BJ (cell line): Measurements from ENCODE around the gene SEZ6. TPM values are rescaled to one million over a fixed set of nuclear protein-coding genes. Genes with fewer than 3 reads are reported as not detected.

Experiments used
- CTCF ChIA-PET: fragments of 350-600 bp; formaldehyde crosslinking; extraction: SDS; loops from one replicate; lab custom pipeline; 2021; ENCODE audit warnings: antibody characterized with exemption, inconsistent platforms; lab: Yijun Ruan, JAX
- POLR2A ChIA-PET: fragments of 300-600 bp; sonication (Branson Sonifier 250); formaldehyde crosslinking; extraction: SDS; loops from one replicate; lab custom pipeline; 2021; ENCODE audit warnings: antibody characterized with exemption; lab: Charles Lee
- DNase-seq: peaks from one replicate; pipeline ENCODE4 v3.0.0-alpha.2; 2011; ENCODE audit warnings: low read depth
- H3K27me3 ChIP-seq: 2 replicates; pipeline ENCODE4 v1.6.0; 2011; ENCODE audit warnings: low read length; ENCODE audit not compliant: control insufficient read depth, insufficient read depth
- H3K36me3 ChIP-seq: 2 replicates; pipeline ENCODE4 v1.5.1; 2011; ENCODE audit warnings: low read length; ENCODE audit not compliant: control insufficient read depth, insufficient read depth
- H3K4me3 ChIP-seq: 2 replicates; pipeline ENCODE4 v1.5.1; 2011; ENCODE audit warnings: low read depth, mild to moderate bottlenecking, control low read depth, low read length
- CTCF ChIP-seq: IDR thresholded peaks from 2 replicates; pipeline ENCODE4 v1.5.1; 2011; ENCODE audit warnings: low read depth, mild to moderate bottlenecking, control low read depth, inconsistent platforms, low read length, moderate library complexity; ENCODE audit not compliant: insufficient read depth
- polyA plus RNA-seq: library from polyadenylated mRNA; depleted of rRNA; stranded (reverse); fragments of >200 nt; gene quantifications from 2 replicates; pipeline ENCODE4 v1.2.3, GENCODE V29; 2011

SEZ6 gene
- polyA plus RNA-seq, 1 experiment, result not detected

- Histone ChIP-seq H3K36me3 (no peaks in the 10 kb centered on the region), H3K4me3 (no peak overlapping the region), H3K27me3 (no peaks in the 10 kb centered on the region)
- POLR2A ChIA-PET, result no interaction called here
- DNase-seq, result no peak
- TF ChIP-seq CTCF, result no peak
- CTCF ChIA-PET, result interaction anchor here (2.5 to 10.0 kb wide), 2 partner anchors 156 to 232 kb away, joined by 8 to 432 read pairs; partner anchors contain the start of gene TLCD1
Measured at GRCh38 chr17:28958820-28959455, 46.9 kb downstream of the SEZ6 start.

GRCh38 chr17:28957992-28958355 is 47.9 kb downstream of the SEZ6 start:
- ChIA-PET CTCF (interaction anchor here (2.5 to 10.0 kb wide), 2 partner anchors 157 to 231 kb away, joined by 8 to 432 read pairs; partner anchors contain the start of gene TLCD1), POLR2A (no interaction called here)

GRCh38 chr17:28957277-28957991 is 48.4 kb downstream of the SEZ6 start:
- Histone ChIP-seq H3K27me3 (no peaks in the 10 kb centered on the region), H3K36me3 (no peaks in the 10 kb centered on the region), H3K4me3 (no peak overlapping the region)
- no peak for DNase-seq
- POLR2A ChIA-PET, result no interaction called here
- no peak for TF ChIP-seq CTCF
- CTCF ChIA-PET, result interaction anchor here (1.0 to 10.0 kb wide), 4 partner anchors 6 to 231 kb away, joined by 4 to 432 read pairs (median 50); partner anchors contain the start of gene TLCD1

More at GRCh38 chr17:28957992-28958355, 47.9 kb downstream of the SEZ6 start:
- H3K4me3 ChIP-seq, result no peak overlapping the region
- TF ChIP-seq CTCF, result no peak
- H3K36me3 ChIP-seq, result no peaks in the 10 kb centered on the region
- no peak for DNase-seq
- H3K27me3 ChIP-seq, result no peaks in the 10 kb centered on the region

GRCh38 chr17:28956861-28957260 is 49.0 kb downstream of the SEZ6 start:
- no peak overlapping the region for H3K4me3 ChIP-seq
- H3K27me3 ChIP-seq, result no peaks in the 10 kb centered on the region
- H3K36me3 ChIP-seq, result no peaks in the 10 kb centered on the region
- DNase-seq, result no peak
- no peak for TF ChIP-seq CTCF
- CTCF ChIA-PET, result interaction anchor here (1.0 to 10.0 kb wide), 4 partner anchors 7 to 230 kb away, joined by 4 to 432 read pairs (median 50); partner anchors contain the start of gene TLCD1
- POLR2A ChIA-PET, result no interaction called here

- ChIA-PET CTCF (interaction anchor here (2.5 to 6.4 kb wide), 2 partner anchors 8 to 229 kb away, joined by 8 to 92 read pairs; partner anchors contain the start of gene TLCD1), POLR2A (no interaction called here)
- Histone ChIP-seq H3K4me3 (no peak overlapping the region), H3K36me3 (no peaks in the 10 kb centered on the region), H3K27me3 (no peaks in the 10 kb centered on the region)
- DNase-seq, result no peak
- no peak for TF ChIP-seq CTCF
Measured at GRCh38 chr17:28956112-28956511, 49.7 kb downstream of the SEZ6 start.
